DND-41 (cell line): Measurements from ENCODE around the gene PRKAR1B.
"Not testable (repeated sequence)": the region's sequence is repeated elsewhere in the genome, so short reads cannot be mapped to it uniquely, and the experiment has no call there.

Source experiments
- CTCF ChIP-seq: IDR thresholded peaks from 2 replicates; pipeline ENCODE4 v1.5.1; 2012; ENCODE audit warnings: borderline replicate concordance, low read length, moderate library complexity, mild to moderate bottlenecking; ENCODE audit not compliant: poor library complexity, severe bottlenecking; ENCODE audit errors: extremely low read depth
- EZH2 ChIP-seq: IDR thresholded peaks from 3 replicates; pipeline ENCODE4 v1.6.1; 2012; ENCODE audit warnings: borderline replicate concordance, low read depth, mild to moderate bottlenecking, moderate library complexity, low read length, inconsistent platforms; ENCODE audit not compliant: severe bottlenecking

- not testable (repeated sequence) for TF ChIP-seq CTCF, EZH2
Measured at GRCh38 chr7:652167-652566, 74.9 kb downstream of the PRKAR1B start.
